ACC112 (cell line): ENCODE measurements around the gene NDUFAF4.
A peak's percentile ranks its signal among the peaks of the same experiment; 100 is the strongest.
"Not testable (repeated sequence)": the region's sequence is repeated elsewhere in the genome, so short reads cannot be mapped to it uniquely, and the experiment has no call there.

Experiments used
- H2AFZ ChIP-seq: fragments of 200-600 bp; sonication (generic); one replicate; pipeline ENCODE4 v1.6.0; 2017; ENCODE audit warnings: antibody characterized with exemption, low read length; ENCODE audit not compliant: unreplicated experiment
- H3K27ac ChIP-seq: fragments of 200-600 bp; sonication (generic); 2 replicates; pipeline ENCODE4 v1.5.1; 2014; ENCODE audit warnings: low read depth, mild to moderate bottlenecking, antibody characterized with exemption, low read length, moderate library complexity
- H3K27me3 ChIP-seq: fragments of 200-600 bp; sonication (generic); 2 replicates; pipeline ENCODE4 v1.6.1; 2014; ENCODE audit warnings: mild to moderate bottlenecking, antibody characterized with exemption, low read length, moderate library complexity, mixed read lengths; ENCODE audit not compliant: insufficient read depth
- H3K36me3 ChIP-seq: fragments of 200-600 bp; sonication (generic); 2 replicates; pipeline ENCODE4 v1.6.1; 2016; ENCODE audit warnings: mild to moderate bottlenecking, antibody characterized with exemption, low read length, moderate library complexity, mixed read lengths; ENCODE audit not compliant: insufficient read depth
- H3K4me1 ChIP-seq: fragments of 200-600 bp; sonication (generic); one replicate; pipeline ENCODE4 v1.6.1; 2016; ENCODE audit warnings: low read length, mixed read lengths; ENCODE audit not compliant: insufficient read depth, unreplicated experiment, control insufficient read depth
- H3K4me3 ChIP-seq: fragments of 200-600 bp; sonication (generic); 2 replicates; pipeline ENCODE4 v1.5.1; 2014; ENCODE audit warnings: mild to moderate bottlenecking, low read depth, low read length
- H3K79me2 ChIP-seq: fragments of 200-600 bp; sonication (generic); one replicate; pipeline ENCODE4 v1.6.0; 2016; ENCODE audit warnings: low read length; ENCODE audit not compliant: control insufficient read depth, unreplicated experiment, insufficient read depth

The NDUFAF4 gene

GRCh38 chr6:96899451-96899998 lies 1.8 kb upstream of the NDUFAF4 start:
- Histone ChIP-seq H3K4me1 (peaks cover 21% of the 10 kb centered on the region), H3K36me3 (no peaks in the 10 kb centered on the region; the same call in 1 of the 2 replicates), H2AFZ (no peak overlapping the region), H3K4me3 (no peak overlapping the region), H3K27ac (no peak overlapping the region), H3K79me2 (peaks cover 12% of the 10 kb centered on the region), H3K27me3 (0 out of 2 replicates have a peak, but pooled peaks cover 6% of the 10 kb centered on the region)

DNA sequence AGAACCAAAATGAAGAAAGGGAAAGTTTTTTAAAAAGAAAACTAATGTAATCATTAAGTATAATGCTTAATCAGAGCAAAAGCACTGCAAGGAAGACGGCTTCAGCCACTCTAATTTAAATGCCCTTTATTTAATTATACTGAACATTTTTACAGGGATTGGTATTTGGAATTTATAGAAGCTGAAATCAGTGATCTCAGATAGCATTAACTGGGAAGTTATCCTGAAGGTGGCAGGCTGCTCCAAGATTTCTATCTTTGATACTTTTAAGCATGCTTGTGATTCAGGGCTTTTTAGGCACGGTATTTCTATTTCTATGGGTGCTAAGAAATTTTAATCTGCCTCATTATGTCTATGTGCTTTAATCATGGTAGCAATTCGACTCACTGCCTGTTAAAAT lies 1.3 kb upstream of the NDUFAF4 start:
- H3K4me3 ChIP-seq: peak overlapping the region; percentile 99
- H3K27ac ChIP-seq: peak overlapping the region; percentile 59
- H3K79me2 ChIP-seq: peaks cover 14% of the 10 kb centered on the region
- H3K4me1 ChIP-seq: peaks cover 21% of the 10 kb centered on the region
- peak overlapping the region; percentile 74 for H2AFZ ChIP-seq
- peaks cover 3% of the 10 kb centered on the region; the same call in 1 of the 2 replicates for H3K36me3 ChIP-seq
- 0 out of 2 replicates have a peak, but pooled peaks cover 6% of the 10 kb centered on the region for H3K27me3 ChIP-seq

DNA sequence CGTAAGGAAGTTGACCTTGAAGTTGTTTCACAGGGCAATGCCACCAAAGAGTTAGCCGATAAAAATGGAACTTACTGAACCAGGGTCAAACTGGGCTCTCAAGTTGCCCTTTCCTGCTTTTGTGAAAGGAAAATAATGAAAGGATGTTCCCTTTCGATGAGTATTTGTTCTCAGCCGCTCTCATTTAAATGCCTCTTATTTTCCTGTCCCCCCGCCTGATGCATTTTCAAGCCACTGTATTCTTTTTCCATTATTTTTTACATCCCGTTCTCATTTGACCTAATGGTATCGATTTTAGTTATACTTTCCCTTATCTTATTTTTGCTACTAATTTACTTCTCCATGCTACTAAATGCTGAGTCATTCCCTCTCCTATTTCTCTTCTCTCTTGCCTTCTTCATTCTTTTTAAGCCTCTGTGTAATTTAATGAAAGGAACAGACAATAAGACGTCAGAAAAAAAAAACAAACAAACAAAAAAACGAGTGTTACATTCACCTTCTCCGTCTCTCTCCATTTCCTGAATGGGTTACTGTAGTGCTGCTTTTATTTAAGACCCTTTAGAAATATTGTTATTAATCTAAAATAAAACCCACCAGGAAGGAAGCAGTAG lies 655 bp upstream of the NDUFAF4 start:
- H2AFZ ChIP-seq: peak overlapping the region; percentile 74
- H3K4me1 ChIP-seq: peaks cover 21% of the 10 kb centered on the region
- 0 out of 2 replicates have a peak, but pooled peaks cover 4% of the 10 kb centered on the region for H3K27me3 ChIP-seq
- H3K79me2 ChIP-seq: peaks cover 14% of the 10 kb centered on the region
- H3K36me3 ChIP-seq: peaks cover 7% of the 10 kb centered on the region
- H3K27ac ChIP-seq: peak overlapping the region; percentile 59
- peak overlapping the region; percentile 99 for H3K4me3 ChIP-seq

DNA sequence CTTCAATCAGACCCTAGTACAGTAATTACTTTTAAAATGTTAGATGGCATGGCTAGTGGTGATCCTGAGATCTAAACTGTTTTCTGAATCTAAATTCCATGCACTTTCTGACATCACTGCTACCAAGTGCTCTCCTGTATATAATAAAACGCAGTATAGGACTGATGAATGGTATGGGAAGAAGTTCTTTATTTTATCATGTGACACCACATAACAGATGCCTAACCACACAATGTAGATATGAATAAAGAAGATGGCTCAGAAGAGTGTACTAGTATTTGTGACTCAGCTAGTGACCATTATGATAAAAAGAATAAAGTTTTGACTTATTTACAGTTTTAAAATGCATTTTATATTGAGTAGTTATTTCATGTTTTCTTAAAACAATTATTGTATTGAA lies 8.5 kb downstream of the NDUFAF4 start:
- peaks cover 1% of the 10 kb centered on the region for H3K79me2 ChIP-seq
- H3K27me3 ChIP-seq: no peaks in the 10 kb centered on the region
- H2AFZ ChIP-seq: no peak overlapping the region
- no peak overlapping the region for H3K27ac ChIP-seq
- no peak overlapping the region for H3K4me3 ChIP-seq
- no peaks in the 10 kb centered on the region for H3K4me1 ChIP-seq
- H3K36me3 ChIP-seq: peaks cover 11% of the 10 kb centered on the region

DNA sequence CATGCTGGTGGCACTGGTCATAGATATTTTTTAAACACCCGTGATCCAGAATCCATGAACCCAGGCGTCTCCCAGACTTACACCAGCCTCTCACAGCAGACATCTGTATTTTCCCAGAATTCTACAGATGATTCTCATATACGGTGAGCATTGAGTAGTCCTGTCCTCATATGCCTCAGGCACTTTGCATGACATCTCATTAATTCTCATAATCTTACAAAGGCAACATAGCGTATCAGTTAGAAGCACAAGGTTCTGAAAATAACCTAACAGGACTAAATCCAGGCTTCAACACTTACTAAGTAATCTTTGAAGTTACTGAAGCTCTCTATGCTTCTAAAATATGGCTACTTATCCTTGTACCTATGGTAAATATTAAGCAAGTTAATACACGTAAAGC lies 8.9 kb downstream of the NDUFAF4 start:
- H2AFZ ChIP-seq: no peak overlapping the region
- H3K36me3 ChIP-seq: peaks cover 7% of the 10 kb centered on the region
- no peaks in the 10 kb centered on the region for H3K4me1 ChIP-seq
- no peaks in the 10 kb centered on the region for H3K79me2 ChIP-seq
- 0 out of 2 replicates have a peak, but pooled peaks cover under 1% of the 10 kb centered on the region for H3K27me3 ChIP-seq
- no peak overlapping the region for H3K27ac ChIP-seq
- H3K4me3 ChIP-seq: no peak overlapping the region

- Histone ChIP-seq H3K27ac (no peak overlapping the region), H3K36me3 (no peaks in the 10 kb centered on the region), H3K79me2 (no peaks in the 10 kb centered on the region), H2AFZ (no peak overlapping the region), H3K4me3 (no peak overlapping the region), H3K27me3 (peaks cover 3% of the 10 kb centered on the region; the same call in 1 of the 2 replicates), H3K4me1 (no peaks in the 10 kb centered on the region)
These were observed 11.2 kb downstream of the NDUFAF4 start for GRCh38 chr6:96886519-96886918.

DNA sequence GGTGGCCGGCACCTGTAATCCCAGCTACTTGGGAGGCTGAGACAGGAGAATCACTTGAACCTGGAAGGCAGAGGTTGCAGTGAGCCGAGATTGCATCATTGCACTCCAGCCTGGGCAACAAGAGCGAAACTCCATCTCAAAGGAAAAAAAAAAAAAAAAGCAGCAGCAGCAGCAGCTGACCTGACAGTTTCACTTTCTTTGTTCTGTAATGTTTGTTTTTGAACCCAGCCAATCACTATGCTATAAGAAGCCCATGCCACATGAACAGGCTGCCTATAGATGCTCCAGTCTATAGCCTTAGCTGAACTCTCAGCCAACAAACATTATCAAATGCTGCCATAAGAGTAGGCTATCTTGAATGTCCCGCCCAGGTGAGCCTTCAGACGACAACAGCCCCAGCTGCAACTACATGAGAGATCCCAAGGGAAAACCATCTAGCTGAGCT lies 12.5 kb downstream of the NDUFAF4 start:
- not testable (repeated sequence) for H3K4me3 ChIP-seq, H3K4me1 ChIP-seq, H2AFZ ChIP-seq

DNA sequence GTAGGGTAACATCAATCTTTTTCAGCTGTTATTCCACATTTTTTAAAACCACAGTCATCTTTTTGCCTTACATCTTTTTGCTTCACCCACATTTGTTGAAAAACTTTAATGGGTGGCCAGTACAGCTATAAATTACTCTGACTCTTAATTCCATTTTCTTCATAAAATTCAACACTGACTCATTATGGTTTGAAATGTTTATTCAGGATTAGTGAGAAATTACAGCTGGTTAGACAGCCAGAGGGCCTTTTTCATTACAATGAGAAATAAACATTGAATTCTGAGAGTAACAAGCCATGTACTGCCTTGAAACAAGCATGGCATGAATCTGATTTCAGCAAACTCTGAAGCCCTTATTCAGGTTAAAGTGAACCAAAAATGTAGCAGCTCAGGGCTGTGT lies 19.5 kb downstream of the NDUFAF4 start:
- H3K27ac ChIP-seq: no peak overlapping the region

More for the DNA sequence above, 12.5 kb downstream of the NDUFAF4 start:
- peaks cover 10% of the 10 kb centered on the region; the same call in 1 of the 2 replicates for H3K27me3 ChIP-seq
- H3K79me2 ChIP-seq, H3K27ac ChIP-seq, H3K36me3 ChIP-seq: not testable (repeated sequence)

DNA sequence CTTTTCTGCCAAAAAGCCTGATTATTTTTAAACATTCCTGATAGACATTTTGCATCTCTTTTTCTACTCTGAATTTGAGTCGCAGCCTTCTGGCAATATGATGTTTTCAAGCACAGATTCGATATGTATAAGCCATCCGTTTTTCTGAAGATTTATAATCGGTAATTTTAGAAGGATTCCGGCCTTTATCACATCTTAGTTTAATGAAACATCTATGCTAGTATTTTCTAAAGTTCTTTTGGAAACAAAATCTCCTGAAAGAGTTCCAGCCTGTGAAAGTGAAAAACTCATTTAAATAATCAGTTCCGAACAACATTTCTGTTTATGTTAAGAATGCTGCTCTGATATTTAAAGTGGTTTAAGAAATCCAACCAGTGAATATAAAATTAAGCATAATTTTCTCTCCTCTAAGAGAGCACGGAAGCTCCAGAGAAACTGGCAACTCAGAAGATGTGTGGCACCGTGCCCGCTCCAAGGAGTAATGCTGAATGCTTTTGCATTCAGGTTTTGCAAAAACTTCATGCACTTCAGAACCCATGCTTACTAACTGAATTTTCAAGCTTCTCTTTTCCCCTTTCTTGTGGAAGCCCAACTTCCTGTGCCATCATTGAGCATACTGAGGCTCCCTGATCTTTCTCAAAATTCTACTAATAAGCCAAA lies 20.7 kb downstream of the NDUFAF4 start:
- no peaks in the 10 kb centered on the region for H3K79me2 ChIP-seq
- H3K4me1 ChIP-seq: no peaks in the 10 kb centered on the region
- H2AFZ ChIP-seq: peak overlapping the region; percentile 40
- no peak overlapping the region for H3K4me3 ChIP-seq
- no peak overlapping the region for H3K27ac ChIP-seq
- no peaks in the 10 kb centered on the region for H3K36me3 ChIP-seq
- peaks cover 30% of the 10 kb centered on the region for H3K27me3 ChIP-seq

More for the DNA sequence above, 19.5 kb downstream of the NDUFAF4 start:
- Histone ChIP-seq H3K4me3 (no peak overlapping the region), H2AFZ (no peak overlapping the region), H3K27me3 (peaks cover 20% of the 10 kb centered on the region), H3K4me1 (no peaks in the 10 kb centered on the region), H3K79me2 (no peaks in the 10 kb centered on the region), H3K36me3 (no peaks in the 10 kb centered on the region)

DNA sequence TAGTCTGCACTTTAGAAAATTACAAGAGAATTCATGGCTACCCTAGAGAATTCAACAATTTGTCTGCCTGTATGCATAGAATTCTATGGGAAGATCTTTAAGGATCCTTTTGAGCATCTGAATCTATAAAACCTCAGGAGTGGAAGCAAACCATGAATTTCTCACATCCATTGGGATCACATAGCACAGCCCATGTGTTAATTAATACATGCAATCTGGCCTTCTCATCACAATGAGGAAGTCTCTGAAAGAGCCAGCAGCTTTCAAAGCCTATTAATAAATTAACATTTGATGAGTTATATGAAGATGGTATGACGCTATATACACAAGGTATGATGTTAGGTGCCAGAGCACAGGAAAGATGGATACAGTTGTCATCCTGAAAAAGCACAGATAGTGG lies 24.7 kb downstream of the NDUFAF4 start:
- Histone ChIP-seq H3K79me2 (no peaks in the 10 kb centered on the region), H3K4me1 (no peaks in the 10 kb centered on the region), H3K27me3 (peaks cover 38% of the 10 kb centered on the region), H3K4me3 (no peak overlapping the region), H3K27ac (no peak overlapping the region), H3K36me3 (no peaks in the 10 kb centered on the region), H2AFZ (no peak overlapping the region)

DNA sequence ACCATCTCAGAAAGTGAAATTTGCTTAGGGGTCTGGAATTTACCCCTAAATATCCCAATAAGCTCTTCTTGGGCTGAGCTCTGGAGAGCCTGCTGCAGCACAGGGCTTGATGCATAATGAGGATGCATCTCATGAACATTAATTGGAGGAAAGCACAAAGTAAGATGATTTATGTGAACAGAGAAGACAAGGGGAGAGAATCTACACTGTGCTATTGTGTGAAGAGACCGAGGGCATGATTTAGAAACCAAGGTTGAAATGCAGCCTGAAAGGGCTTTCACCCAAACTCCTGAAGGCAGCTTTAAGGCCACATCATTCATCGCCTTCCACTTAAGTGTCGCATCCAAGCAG lies 32.7 kb downstream of the NDUFAF4 start:
- H3K4me1 ChIP-seq: no peaks in the 10 kb centered on the region
- H3K27me3 ChIP-seq: peaks cover 58% of the 10 kb centered on the region
- H3K79me2 ChIP-seq: no peaks in the 10 kb centered on the region
- no peak overlapping the region for H3K27ac ChIP-seq
- no peak overlapping the region for H2AFZ ChIP-seq
- no peaks in the 10 kb centered on the region for H3K36me3 ChIP-seq
- no peak overlapping the region for H3K4me3 ChIP-seq
